Measurements from ENCODE around the gene PPM1B. TPM values are rescaled to one million over a fixed set of nuclear protein-coding genes. Genes with fewer than 3 reads are reported as not detected.

The PPM1B gene
- total and polyA plus RNA-seq, 2 experiments from 2014 or later: 112 to 134 TPM

DNA sequence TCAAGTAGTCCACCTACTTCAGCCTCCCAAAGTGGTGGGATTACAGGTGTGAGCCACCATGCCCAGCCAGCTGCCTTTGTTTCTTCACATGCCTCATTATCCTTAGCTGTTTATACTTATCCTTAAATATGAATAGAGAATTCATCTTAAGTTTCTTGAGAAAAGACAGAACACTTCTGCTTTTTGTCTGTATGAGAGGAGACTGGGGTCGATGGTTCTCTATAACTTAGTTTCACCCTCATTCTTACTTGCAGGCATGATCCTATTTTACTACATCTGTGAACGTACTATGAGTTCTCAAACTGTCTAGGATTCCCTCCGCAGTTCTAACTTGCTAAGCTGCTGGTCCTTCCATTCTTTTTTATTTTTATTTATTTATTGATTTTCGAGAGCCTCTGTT, 20.4 kb downstream of the PPM1B start:
- Mint-ChIP-seq H3K36me3 (ENCODE audit: low read depth) (peaks cover 28% of the 10 kb centered on the region), H3K4me3 (no peak overlapping the region; the same call in 2 of the 3 replicates), H3K27ac (peak overlapping the region; percentile 53; the same call in 1 of the 2 replicates), H3K27me3 (ENCODE audit: insufficient read depth, low read depth, poor library complexity) (peaks cover 2% of the 10 kb centered on the region), H3K9me3 (no peaks in the 10 kb centered on the region), H3K4me1 (peaks cover 41% of the 10 kb centered on the region)
- ATAC-seq (no peak), DNase-seq (ENCODE audit: low spot score) (no peak)
- peaks cover 55% of the 10 kb centered on the region for H3K4me1 ChIP-seq (ENCODE audit: insufficient read depth)
- H3K9me2 ChIP-seq (ENCODE audit: insufficient read depth): no peaks in the 10 kb centered on the region
- no peak overlapping the region for H2AFZ ChIP-seq
- no peaks in the 10 kb centered on the region for H3K36me3 ChIP-seq (ENCODE audit: insufficient read depth)
- H4K20me1 ChIP-seq (replicated peaks; ENCODE audit: insufficient read depth): peaks cover 74% of the 10 kb centered on the region
- H3K4me3 ChIP-seq: no peak overlapping the region
- H3K79me2 ChIP-seq (replicated peaks; ENCODE audit: insufficient read depth): peaks cover 99% of the 10 kb centered on the region
- TF ChIP-seq ZNF114 (CRISPR knock-in tag; IDR thresholded peaks at IDR 0.05): no peak
- no peak for TF ChIP-seq EZH2 (IDR thresholded peaks at IDR 0.05; ENCODE audit: low read depth, unreplicated experiment)
- TF ChIP-seq, protein P1, sequence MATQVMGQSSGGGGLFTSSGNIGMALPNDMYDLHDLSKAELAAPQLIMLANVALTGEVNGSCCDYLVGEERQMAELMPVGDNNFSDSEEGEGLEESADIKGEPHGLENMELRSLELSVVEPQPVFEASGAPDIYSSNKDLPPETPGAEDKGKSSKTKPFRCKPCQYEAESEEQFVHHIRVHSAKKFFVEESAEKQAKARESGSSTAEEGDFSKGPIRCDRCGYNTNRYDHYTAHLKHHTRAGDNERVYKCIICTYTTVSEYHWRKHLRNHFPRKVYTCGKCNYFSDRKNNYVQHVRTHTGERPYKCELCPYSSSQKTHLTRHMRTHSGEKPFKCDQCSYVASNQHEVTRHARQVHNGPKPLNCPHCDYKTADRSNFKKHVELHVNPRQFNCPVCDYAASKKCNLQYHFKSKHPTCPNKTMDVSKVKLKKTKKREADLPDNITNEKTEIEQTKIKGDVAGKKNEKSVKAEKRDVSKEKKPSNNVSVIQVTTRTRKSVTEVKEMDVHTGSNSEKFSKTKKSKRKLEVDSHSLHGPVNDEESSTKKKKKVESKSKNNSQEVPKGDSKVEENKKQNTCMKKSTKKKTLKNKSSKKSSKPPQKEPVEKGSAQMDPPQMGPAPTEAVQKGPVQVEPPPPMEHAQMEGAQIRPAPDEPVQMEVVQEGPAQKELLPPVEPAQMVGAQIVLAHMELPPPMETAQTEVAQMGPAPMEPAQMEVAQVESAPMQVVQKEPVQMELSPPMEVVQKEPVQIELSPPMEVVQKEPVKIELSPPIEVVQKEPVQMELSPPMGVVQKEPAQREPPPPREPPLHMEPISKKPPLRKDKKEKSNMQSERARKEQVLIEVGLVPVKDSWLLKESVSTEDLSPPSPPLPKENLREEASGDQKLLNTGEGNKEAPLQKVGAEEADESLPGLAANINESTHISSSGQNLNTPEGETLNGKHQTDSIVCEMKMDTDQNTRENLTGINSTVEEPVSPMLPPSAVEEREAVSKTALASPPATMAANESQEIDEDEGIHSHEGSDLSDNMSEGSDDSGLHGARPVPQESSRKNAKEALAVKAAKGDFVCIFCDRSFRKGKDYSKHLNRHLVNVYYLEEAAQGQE (IDR thresholded peaks at IDR 0.05; ENCODE audit: unreplicated experiment): no peak
- TF ChIP-seq CREB1 (CRISPR knock-in tag; IDR thresholded peaks at IDR 0.05; ENCODE audit: low read depth): no peak
- TF ChIP-seq, protein P2, sequence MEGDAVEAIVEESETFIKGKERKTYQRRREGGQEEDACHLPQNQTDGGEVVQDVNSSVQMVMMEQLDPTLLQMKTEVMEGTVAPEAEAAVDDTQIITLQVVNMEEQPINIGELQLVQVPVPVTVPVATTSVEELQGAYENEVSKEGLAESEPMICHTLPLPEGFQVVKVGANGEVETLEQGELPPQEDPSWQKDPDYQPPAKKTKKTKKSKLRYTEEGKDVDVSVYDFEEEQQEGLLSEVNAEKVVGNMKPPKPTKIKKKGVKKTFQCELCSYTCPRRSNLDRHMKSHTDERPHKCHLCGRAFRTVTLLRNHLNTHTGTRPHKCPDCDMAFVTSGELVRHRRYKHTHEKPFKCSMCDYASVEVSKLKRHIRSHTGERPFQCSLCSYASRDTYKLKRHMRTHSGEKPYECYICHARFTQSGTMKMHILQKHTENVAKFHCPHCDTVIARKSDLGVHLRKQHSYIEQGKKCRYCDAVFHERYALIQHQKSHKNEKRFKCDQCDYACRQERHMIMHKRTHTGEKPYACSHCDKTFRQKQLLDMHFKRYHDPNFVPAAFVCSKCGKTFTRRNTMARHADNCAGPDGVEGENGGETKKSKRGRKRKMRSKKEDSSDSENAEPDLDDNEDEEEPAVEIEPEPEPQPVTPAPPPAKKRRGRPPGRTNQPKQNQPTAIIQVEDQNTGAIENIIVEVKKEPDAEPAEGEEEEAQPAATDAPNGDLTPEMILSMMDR (conservative IDR thresholded peaks at IDR 0.05; ENCODE audit: low read depth in 2 of 2): no peak
- TF ChIP-seq JUNB (IDR thresholded peaks at IDR 0.05; ENCODE audit: unreplicated experiment): no peak
- no peak for TF ChIP-seq STAT1 (IDR thresholded peaks at IDR 0.05; ENCODE audit: unreplicated experiment)
- TF ChIP-seq, protein P3, sequence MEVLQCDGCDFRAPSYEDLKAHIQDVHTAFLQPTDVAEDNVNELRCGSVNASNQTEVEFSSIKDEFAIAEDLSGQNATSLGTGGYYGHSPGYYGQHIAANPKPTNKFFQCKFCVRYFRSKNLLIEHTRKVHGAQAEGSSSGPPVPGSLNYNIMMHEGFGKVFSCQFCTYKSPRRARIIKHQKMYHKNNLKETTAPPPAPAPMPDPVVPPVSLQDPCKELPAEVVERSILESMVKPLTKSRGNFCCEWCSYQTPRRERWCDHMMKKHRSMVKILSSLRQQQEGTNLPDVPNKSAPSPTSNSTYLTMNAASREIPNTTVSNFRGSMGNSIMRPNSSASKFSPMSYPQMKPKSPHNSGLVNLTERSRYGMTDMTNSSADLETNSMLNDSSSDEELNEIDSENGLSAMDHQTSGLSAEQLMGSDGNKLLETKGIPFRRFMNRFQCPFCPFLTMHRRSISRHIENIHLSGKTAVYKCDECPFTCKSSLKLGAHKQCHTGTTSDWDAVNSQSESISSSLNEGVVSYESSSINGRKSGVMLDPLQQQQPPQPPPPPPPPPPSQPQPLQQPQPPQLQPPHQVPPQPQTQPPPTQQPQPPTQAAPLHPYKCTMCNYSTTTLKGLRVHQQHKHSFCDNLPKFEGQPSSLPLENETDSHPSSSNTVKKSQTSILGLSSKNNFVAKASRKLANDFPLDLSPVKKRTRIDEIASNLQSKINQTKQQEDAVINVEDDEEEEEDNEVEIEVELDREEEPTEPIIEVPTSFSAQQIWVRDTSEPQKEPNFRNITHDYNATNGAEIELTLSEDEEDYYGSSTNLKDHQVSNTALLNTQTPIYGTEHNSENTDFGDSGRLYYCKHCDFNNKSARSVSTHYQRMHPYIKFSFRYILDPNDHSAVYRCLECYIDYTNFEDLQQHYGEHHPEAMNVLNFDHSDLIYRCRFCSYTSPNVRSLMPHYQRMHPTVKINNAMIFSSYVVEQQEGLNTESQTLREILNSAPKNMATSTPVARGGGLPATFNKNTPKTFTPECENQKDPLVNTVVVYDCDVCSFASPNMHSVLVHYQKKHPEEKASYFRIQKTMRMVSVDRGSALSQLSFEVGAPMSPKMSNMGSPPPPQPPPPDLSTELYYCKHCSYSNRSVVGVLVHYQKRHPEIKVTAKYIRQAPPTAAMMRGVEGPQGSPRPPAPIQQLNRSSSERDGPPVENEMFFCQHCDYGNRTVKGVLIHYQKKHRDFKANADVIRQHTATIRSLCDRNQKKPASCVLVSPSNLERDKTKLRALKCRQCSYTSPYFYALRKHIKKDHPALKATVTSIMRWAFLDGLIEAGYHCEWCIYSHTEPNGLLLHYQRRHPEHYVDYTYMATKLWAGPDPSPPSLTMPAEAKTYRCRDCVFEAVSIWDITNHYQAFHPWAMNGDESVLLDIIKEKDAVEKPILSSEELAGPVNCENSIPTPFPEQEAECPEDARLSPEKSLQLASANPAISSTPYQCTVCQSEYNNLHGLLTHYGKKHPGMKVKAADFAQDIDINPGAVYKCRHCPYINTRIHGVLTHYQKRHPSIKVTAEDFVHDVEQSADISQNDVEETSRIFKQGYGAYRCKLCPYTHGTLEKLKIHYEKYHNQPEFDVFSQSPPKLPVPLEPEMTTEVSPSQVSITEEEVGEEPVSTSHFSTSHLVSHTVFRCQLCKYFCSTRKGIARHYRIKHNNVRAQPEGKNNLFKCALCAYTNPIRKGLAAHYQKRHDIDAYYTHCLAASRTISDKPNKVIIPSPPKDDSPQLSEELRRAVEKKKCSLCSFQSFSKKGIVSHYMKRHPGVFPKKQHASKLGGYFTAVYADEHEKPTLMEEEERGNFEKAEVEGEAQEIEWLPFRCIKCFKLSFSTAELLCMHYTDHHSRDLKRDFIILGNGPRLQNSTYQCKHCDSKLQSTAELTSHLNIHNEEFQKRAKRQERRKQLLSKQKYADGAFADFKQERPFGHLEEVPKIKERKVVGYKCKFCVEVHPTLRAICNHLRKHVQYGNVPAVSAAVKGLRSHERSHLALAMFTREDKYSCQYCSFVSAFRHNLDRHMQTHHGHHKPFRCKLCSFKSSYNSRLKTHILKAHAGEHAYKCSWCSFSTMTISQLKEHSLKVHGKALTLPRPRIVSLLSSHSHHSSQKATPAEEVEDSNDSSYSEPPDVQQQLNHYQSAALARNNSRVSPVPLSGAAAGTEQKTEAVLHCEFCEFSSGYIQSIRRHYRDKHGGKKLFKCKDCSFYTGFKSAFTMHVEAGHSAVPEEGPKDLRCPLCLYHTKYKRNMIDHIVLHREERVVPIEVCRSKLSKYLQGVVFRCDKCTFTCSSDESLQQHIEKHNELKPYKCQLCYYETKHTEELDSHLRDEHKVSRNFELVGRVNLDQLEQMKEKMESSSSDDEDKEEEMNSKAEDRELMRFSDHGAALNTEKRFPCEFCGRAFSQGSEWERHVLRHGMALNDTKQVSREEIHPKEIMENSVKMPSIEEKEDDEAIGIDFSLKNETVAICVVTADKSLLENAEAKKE (CRISPR knock-in tag; IDR thresholded peaks at IDR 0.05): no peak
- TF ChIP-seq NANOG (IDR thresholded peaks at IDR 0.05; ENCODE audit: borderline replicate concordance): no peak
- H3K4me2 ChIP-seq: peak overlapping the region; percentile 24; the same call in 1 of the 2 replicates
- H3K27ac ChIP-seq (ENCODE audit: low read depth): peak overlapping the region; percentile 77
- peaks cover 4% of the 10 kb centered on the region; the same call in 1 of the 2 replicates for H3F3A ChIP-seq (replicated peaks; ENCODE audit: low read depth)
- no peaks in the 10 kb centered on the region for H3K27me3 ChIP-seq (ENCODE audit: insufficient read depth)

Data from GM23338 (cell line).